HL-60 (cell line): ENCODE measurements around the gene DPEP1.

ENCODE experiments used
- CTCF ChIP-seq: IDR thresholded peaks from one replicate; pipeline ENCODE4 v1.5.1; 2011; ENCODE audit warnings: low read length, control low read depth, inconsistent platforms; ENCODE audit not compliant: insufficient read depth
- GABPA ChIP-seq: IDR thresholded peaks from 2 replicates; pipeline ENCODE4 v1.6.1; 2012; ENCODE audit warnings: low read depth
- POLR2AphosphoS5 ChIP-seq: IDR thresholded peaks from 2 replicates; pipeline ENCODE4 v1.6.1; 2012; ENCODE audit warnings: low read depth
- TF ChIP-seq, protein P1 (sequence below): IDR thresholded peaks from 2 replicates; pipeline ENCODE4 v1.6.1; 2012; ENCODE audit warnings: low read depth; ENCODE audit not compliant: insufficient replicate concordance

DNA sequence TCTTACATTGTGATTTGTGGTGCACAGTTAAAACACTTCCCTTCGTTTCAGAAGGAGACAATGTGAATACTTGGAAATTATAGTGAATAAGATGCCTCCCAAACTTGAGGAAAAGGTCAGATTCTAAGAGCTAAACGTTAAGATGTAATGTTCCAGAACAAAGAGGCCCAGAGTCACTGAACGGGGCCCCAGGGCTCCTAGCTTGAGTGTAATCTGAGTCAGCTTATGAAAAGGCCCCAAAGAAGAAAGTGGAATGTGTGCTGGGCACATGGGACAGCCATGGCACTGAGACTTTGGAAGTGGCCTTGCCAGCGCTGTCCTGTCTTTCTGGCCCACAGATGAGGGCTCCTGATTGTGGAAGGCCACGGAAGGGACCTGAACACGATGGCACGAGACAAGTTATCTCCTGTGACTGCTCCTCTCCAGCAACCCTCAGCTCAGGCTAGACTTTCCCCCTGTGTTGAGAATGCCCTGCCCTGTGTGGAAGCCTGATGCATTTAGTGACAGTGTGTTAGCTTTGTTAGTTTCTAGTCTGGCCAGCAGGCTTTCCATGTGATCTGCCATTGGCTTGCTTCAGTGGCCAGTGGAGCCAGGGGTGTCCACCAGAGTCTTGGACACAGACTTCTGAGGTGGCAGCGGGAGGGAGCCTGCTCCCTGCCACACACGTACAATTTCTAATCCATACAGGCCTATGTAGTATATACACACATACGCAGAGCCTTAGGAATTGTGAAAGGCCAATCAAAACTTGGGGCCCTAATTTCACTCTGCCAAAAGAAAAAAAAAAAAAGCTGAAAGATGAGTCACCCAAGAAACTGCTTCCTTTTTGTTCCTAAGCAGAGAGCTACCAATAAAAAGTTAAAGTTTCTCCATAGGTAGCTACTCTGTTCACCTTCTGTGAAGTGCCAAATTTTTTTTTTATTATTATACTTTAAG, 57.3 kb downstream of the DPEP1 start:
- TF ChIP-seq CTCF = no peak
- TF ChIP-seq, protein P1, sequence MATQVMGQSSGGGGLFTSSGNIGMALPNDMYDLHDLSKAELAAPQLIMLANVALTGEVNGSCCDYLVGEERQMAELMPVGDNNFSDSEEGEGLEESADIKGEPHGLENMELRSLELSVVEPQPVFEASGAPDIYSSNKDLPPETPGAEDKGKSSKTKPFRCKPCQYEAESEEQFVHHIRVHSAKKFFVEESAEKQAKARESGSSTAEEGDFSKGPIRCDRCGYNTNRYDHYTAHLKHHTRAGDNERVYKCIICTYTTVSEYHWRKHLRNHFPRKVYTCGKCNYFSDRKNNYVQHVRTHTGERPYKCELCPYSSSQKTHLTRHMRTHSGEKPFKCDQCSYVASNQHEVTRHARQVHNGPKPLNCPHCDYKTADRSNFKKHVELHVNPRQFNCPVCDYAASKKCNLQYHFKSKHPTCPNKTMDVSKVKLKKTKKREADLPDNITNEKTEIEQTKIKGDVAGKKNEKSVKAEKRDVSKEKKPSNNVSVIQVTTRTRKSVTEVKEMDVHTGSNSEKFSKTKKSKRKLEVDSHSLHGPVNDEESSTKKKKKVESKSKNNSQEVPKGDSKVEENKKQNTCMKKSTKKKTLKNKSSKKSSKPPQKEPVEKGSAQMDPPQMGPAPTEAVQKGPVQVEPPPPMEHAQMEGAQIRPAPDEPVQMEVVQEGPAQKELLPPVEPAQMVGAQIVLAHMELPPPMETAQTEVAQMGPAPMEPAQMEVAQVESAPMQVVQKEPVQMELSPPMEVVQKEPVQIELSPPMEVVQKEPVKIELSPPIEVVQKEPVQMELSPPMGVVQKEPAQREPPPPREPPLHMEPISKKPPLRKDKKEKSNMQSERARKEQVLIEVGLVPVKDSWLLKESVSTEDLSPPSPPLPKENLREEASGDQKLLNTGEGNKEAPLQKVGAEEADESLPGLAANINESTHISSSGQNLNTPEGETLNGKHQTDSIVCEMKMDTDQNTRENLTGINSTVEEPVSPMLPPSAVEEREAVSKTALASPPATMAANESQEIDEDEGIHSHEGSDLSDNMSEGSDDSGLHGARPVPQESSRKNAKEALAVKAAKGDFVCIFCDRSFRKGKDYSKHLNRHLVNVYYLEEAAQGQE = no peak
- TF ChIP-seq POLR2AphosphoS5 = no peak
- no peak for TF ChIP-seq GABPA
